GM18499 (cell line): ENCODE measurements around the gene RELCH.

Source experiments
- ATAC-seq: cut with Tn5 transposase; IDR thresholded peaks from one replicate; pipeline ENCODE4 v1.9.1; 2021; ENCODE audit warnings: moderate number of reproducible peaks; ENCODE audit not compliant: insufficient read depth, unreplicated experiment

RELCH gene

DNA sequence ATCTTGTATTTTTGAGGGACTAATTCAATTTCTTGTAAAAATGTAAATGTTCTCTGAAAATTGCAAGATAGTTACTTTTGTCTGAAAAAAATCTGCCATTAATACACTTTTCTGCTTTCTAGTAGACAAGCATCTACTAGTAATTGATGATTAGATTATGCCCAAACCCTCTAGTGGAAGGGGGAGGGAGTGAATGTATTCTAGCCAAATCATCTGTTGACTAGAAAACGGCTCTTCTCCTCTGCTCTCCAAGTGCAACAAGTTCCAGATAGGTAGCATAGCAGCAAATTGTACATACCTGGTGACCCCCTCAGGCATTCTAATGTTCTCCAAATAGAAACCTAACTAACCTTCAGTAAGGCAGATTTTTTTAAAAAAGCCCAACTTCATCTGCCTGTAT lies 58.6 kb downstream of the RELCH start:
- ATAC-seq = no peak

- no peak for ATAC-seq
Measured at GRCh38 chr18:62248313-62248712, 61.3 kb downstream of the RELCH start.

GRCh38 chr18:62249478-62250097 lies 62.5 kb downstream of the RELCH start:
- ATAC-seq = no peak

GRCh38 chr18:62250475-62250874 lies 63.4 kb downstream of the RELCH start:
- no peak for ATAC-seq

DNA sequence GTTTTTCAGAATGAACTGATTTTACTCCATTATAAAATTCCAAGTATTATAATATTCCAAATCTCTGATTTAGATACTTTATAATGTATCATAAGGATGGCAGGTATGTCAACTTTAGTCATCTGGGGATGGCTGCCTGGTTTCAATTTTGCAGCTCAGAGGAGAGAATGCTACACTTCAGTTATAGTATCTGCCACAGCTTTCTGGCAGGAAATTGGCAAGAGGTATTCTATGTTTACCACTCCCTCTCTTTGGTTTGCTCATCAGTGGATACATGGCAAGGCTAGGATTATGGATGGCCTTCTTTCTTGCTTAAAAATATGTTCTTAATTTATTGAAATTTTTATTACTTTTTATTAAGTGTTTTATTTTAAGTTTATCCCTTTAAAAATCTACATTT lies 71.0 kb downstream of the RELCH start:
- no peak for ATAC-seq

DNA sequence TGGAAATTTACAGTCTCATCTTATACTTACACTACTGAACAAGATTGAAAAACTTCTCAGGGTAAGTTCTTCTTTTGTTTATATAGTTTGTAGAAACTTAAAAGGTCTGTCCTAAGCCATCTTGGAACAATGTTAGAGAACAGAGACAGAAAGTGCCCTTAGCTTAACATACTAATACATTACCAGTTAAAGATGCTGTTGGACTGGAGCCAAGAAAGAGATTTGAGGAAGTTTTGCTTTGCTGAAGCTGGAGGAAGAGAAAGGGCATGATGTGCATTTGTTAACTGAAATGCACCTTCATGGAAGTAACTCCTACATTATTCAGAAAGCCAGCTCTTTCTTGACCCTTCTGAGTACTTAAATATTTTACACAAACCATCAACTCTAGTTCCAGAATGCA lies 71.6 kb downstream of the RELCH start:
- ATAC-seq = no peak

DNA sequence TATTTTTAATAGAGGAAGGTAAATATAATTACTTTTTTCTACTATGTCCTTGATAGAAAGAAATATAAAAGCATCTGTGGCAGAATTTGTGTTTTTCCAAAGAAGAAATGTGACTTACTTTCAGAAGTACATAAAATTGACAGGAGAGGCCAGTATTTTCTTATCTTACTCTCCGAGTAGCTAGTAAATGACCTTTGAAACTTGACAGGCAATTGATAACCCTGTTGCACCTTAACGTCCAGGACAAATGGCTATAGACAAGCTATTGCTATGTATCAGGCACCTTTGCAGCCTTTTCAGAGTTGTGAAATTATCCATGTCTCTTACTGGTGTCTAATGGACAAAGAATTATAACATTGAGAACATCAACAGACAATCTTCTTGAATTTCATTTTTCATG lies 75.0 kb downstream of the RELCH start:
- ATAC-seq = no peak

GRCh38 chr18:62264984-62265383 lies 77.9 kb downstream of the RELCH start:
- no peak for ATAC-seq

- ATAC-seq = no peak
Measured at GRCh38 chr18:62277045-62277444, 90.0 kb downstream of the RELCH start.

DNA sequence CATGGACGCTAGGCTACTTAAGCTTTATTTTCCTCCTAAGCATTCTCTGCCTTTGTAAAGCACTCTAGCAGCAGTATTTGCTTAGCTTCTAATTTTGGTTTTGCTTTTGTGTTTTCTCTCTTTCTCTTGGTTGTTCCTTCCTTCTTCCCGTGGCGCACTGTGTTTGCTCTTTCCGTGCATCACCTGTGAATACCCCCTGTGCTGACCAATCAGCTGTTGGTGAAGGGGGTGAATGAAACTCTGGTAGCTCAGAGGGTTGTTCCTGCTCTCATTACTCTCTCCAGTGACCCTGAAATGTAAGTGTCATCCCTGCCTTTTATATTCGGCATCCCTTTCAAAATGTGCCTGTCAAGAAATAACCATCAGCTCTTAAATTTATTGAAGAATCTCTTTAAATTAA lies 92.5 kb downstream of the RELCH start:
- ATAC-seq = no peak

DNA sequence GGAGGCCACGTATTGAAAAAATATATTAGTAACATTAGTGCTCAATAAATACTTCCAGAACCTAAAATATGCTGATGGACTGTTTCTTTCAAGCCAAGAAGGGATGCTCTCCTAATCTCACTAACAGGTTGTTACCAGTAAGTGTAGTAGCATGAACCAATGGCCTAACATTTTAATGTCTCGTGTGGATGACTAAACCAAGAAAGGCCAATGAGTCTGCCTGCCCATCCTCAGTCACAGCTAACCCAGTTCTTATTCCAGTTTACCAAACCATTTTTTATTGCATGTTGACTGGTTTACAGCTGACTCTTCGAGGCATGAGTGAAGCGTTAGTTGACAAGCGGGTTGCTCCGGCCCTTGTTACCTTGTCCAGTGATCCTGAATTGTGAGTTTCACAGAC lies 93.0 kb downstream of the RELCH start:
- no peak for ATAC-seq

DNA sequence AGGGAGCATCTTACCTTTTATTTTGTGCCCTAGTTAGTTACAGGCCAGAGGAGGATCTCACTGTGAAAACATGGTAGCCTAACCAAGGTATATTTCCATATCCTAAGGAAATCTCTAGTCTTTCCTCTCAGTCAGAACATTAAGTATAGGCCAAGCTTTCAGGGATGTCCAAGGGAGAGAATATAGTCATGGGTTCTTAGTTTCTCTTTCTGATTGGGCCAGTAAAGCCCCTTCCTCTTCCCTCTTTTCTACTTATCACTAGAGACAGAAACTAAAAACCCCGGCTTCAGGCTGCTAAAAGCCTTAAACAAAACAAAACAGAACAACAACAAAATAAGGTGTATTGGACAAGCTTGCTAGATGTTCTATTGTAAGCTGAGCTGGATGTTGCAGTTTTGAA lies 93.7 kb downstream of the RELCH start:
- no peak for ATAC-seq

GRCh38 chr18:62281684-62282083 lies 94.6 kb downstream of the RELCH start:
- ATAC-seq = no peak

DNA sequence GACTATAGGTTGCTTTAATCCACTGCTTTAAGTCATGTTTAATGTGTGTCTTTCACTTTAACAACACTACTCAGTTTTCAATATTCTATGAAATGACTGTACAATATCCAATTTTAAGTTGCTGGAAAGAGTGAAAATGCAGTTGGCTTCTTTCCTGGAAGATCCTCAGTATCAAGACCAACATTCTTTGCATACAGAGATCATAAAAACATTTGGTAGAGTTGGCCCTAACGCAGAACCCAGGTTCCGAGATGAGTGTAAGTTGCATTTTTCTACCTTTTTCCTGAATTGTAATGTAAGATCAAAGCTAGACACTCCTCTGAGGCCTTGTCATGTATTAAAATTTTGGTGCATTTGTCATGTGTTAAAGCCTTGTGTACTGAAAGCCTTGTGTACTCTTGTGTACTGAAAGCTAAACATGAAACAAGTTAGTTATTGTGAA lies 95.2 kb downstream of the RELCH start:
- no peak for ATAC-seq

- no peak for ATAC-seq
Measured at GRCh38 chr18:62284637-62285036, 97.6 kb downstream of the RELCH start.

DNA sequence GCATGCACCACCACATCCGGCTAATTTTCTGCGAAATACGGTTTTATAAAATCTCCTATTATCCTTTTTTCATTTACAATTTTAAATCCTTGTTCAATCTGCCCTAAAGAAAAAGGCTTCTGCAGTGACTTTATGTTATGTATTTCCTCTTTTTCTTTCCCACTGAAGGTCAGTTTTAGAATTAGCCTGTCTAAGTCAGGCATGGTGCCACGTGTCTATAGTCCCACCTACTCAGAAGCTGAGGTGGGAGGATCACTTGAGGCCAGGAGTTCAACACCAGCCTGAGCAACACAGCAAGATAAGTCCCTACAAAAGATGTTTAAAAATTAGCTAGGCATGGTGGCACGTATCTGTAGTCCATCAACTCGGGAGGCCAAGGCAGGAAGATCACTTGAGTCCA lies 98.2 kb downstream of the RELCH start:
- ATAC-seq = no peak

GRCh38 chr18:62287781-62288664 lies 101.0 kb downstream of the RELCH start:
- ATAC-seq = no peak

DNA sequence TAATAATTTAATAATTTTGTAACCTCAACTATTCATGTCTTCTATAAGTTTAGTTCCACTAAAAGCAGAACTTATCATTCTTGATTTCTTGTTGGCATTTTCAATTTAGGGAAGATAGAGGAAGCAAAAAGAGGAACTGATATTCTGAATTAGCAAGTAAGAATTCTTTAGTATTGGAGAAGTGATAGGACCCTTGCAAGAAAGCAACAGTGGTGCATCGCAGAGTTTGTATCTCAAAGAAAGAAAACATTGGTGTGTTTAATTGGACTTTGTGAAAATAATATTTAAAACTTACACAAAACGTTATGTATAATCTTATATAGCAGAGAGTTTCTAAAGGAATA lies 101.6 kb downstream of the RELCH start:
- no peak for ATAC-seq

GRCh38 chr18:62289047-62289446 lies 102.0 kb downstream of the RELCH start:
- ATAC-seq = peak; percentile 41

DNA sequence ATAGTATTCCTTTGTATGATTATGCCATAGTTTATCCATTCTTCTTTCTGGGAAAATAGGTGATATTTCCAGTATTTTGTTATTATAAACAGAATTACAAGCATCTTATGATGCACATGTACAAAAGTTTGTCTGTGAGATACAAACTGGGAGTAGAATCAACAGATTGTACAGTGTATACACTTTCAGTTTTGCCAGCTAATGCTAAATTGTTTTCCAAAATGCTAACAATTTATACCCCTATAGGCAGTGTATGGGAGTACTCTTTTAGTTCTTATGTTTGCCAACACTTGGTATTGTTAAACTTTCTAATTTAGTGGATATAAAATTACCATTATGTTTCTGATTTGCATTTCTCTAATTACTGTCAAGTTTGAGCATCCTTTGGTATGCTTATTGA lies 107.0 kb downstream of the RELCH start:
- ATAC-seq = no peak

GRCh38 chr18:62300359-62300963 lies 113.4 kb downstream of the RELCH start:
- ATAC-seq = no peak

- ATAC-seq = no peak
Measured at GRCh38 chr18:62301322-62301721, 114.3 kb downstream of the RELCH start.
